ENCODE data around the gene PHKB. TPM values are rescaled to one million over a fixed set of nuclear protein-coding genes. Genes with fewer than 3 reads are reported as not detected.

Gene PHKB
- total RNA-seq, 1 donor from 2014 or later: 48.3 TPM

DNA sequence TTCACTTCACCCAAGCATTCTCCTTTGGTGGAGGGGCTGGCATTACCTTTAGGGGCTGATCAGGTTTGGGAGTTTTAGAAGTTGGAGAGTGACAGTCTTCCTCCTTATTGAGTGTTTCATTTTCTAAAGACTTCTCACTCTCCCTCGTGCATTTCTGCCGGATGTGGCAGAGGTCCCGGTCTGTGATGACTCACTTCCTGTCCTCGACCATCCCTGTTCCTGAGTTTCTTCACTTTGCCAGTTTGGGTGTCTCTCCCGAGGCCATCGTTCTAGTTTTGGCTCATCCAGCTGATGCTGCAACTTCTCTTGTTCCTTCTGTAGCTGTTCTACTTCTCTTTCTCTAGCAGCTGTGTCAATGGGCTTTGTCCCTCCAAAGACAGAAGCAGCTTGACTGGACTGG lies 104.3 kb downstream of the PHKB start:
- no peak for DNase-seq (ENCODE audit: low read depth, low spot score)

DNA sequence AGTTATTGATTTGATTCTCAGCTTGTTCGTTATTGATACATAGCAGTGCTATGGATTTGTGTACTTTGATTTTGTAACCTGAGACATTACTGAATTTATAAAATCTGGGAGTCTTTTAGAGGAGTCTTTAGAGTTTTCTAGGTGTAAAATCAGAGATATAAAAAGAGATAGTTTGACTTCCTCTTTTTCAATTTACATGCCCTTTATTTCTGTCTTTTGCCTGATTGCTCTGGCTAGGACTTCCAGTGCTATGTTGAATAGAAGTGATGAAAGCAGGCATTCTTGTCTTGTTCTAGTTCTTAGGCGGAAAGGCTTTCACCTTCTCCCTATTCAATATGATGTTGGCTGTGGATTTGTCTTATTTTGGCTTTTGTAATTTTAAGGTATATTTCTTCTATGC lies 106.2 kb downstream of the PHKB start:
- no peak for DNase-seq (ENCODE audit: low read depth, low spot score)

DNA sequence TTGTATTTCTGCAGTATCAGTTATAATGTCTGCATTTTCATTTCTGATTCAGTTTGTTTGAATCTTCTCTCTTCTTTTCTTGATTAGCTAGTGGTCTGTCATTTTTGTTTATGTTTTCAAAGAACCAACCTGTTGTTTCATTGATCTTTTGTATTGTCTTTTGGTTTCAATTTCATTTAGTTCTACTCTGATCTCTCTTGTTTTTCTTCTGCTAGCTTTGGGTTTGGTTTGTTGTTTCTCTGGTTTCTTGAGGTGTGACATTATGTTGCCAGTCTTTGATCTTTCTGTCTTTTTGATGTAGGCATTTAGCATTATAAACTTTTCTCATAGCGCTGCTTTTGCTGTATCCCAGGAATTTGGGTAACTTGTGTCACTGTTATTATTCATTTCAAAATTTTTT lies 107.2 kb downstream of the PHKB start:
- DNase-seq (ENCODE audit: low read depth, low spot score): no peak

DNA sequence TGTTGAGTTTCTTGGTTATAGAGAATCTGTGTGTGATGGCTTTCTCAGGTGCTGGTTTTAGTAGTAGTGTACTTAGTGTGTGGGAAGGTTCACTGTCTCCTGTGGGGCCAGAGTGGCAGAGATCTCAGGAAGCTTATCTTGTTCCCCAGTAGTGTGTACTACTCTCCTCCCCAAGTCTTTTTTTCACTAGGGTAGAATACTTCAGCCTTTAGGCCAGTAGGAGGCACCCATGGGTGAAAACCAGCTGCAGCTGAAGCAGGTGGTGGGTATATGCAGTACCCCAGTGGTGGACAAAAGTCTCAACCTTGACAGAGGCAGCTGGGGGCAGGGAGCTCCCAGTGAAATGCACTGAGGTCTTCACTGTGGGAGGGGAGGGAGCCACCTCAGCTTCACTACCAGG lies 109.9 kb downstream of the PHKB start:
- no peak for DNase-seq (ENCODE audit: low read depth, low spot score)

DNA sequence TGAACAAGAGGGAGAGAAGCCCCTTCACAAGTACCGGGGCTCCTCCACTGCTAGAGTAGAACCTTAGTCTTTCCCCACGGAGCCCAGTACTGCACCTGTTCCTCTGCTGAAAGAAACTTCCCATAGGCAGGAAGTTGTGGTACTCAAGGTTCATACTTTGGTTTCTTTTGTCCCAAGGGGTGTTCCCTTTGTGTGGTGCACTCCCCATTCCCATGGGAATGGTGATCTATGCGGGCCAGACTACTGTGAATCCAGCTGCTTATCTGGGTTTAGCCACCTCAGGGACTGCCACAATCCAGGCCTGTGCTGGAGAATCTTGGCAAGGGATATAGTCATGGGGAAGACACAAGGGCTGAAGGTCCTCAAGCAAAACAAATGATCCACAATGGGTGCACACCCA lies 110.6 kb downstream of the PHKB start:
- no peak for DNase-seq (ENCODE audit: low read depth, low spot score)

DNA sequence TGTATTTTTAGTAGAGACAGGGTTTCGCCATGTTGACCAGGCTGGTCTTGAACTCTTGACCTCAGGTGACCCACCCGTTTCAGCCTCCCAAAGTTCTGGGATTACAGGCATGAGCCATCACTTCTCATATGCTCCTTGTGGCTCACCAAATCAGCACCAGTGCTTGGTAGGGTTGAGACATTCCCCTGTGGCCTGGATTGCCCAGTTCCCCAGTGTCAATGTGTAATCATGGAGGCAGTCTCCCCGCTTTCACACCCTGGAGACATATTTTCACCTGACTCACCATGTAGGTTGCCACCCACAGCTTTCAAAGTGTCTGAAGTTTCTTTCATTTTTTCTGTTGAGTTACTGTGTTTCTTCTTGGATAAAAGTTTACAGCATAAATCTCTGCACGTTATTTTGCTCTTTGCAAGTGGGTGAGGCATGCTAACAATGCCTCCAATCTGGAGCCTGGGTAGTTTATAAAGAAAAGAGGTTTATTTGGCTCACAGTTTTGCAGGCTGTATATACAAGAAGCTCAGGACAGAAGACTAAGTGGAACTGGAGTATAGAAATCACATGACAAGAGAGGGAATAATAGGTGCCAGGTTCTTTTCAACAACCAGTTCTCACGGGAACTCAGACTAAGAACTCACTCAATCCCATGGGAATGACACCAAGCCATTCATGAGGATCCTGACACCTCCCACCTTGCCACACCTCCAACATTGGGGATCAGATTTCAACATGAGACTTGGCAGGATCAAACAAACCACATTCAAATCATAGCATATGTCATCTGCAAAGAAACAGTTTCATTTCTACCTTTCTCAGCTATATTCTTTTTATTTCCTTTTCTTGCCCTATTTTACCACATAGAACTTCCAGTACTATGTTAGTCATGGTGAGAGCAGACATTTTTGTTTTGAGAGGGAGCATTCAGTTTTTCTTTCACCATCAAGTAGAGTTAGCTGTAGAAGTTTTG lies 113.2 kb downstream of the PHKB start:
- DNase-seq (ENCODE audit: low read depth, low spot score): no peak

DNA sequence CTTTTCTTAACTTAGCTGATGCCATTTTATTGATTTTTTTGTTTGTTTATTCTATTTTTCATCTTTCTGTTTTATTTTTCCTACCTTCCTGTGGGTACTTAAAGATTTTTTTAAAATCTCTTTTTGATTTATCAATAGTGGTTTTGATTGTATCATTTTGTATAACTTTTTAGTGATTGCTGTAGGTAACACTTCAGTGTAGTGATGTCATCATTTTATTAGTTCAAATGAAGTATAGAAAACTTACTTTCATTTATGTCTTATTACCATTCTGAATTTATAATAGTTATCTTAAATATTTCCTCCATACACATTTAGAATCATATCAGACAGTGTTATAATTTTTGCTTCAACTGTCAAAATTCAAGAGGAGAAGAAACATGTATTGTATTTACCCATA lies 115.9 kb downstream of the PHKB start:
- DNase-seq (ENCODE audit: low read depth, low spot score): no peak

DNA sequence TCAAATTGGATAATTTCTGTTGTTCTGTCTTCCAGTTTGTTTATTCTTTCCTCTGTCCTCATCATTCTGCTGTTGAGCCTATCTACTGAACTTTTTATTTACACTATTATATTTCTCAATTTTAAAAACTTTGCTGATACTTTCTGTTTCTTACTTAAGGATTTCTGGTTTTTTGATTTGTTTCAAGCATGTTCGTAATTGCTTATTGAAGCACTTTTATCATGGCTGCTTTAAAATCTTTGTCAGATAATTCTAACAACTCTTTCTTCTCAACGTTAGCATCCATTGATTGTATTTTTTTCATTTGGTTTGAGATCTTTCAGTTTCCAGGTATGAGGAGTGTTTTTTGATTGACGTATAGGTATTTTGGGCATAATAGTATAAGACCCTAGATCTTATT lies 116.9 kb downstream of the PHKB start:
- DNase-seq (ENCODE audit: low read depth, low spot score): no peak

DNA sequence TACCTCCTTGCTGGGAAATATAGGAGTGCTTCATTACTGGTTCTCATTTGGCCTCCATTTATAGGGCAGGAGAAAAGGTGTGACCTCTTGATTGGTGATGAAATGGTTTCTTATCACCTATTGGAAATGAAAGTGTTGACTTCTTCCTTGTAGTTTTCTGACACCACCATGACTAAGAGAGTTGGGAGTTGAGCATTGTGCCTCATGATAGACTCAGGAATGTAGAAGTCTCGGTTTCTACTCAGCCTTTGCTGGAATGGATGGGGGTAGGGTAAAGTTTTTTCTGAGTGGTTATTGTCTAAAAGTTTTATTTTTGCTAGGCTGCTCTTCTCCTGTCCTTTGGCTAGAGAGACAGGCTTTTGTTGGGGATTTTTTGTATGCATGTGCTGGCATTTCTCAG lies 117.4 kb downstream of the PHKB start:
- no peak for DNase-seq (ENCODE audit: low read depth, low spot score)

DNA sequence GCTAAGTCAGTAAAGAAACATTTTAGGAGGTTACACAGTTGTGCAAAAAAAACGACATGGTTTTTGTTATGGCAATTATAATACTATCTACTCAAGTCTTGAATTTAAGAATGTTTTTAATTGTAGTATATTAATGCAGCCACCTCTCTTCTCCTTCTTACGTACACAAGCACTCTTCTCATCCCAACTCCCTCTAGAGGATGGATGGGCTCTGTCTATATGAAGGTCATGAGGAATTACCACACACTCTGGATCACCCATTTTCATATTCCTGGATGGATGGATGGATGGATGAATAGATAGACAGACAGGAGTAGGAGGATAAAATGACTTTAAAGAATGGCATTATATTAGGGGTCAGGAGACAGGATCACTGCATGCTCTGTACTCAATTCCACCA lies 120.0 kb downstream of the PHKB start:
- DNase-seq (ENCODE audit: low read depth, low spot score): no peak

DNA sequence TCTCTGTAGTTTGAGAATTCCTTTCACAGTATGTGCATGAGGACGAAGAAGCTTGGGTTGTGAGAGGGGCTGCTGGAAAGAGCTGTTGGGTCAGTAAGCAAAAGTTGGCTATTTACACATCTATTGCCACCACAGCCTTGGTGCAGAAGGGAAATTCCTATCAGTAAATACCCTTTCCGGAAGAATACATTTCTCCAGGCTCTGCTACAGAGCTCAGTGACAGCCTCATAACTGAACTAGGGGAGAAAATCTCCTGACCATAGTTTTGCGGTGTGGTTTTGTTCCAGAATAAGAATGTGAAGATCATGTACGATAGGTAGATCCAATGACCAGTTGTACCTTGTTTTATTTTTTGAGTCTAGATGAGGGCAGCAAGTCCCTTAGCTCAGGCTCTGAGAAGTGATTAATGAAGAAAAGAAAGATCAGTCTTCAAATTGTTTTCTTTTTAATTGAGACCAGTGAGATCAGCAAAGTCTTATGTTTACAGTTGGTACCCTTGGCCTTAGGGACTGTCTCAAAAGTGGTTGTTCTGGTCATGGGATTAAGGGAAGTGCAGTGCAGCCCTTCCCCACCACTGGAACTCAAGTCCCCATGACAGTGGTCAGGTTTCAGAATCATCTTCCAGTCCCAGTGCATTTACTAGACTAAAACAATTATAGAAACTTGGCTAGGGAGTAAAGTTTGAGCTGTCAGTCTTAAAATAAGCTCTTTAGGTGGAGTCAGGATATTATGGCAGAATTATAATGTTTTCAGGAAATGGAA lies 123.5 kb downstream of the PHKB start:
- no peak for DNase-seq (ENCODE audit: low read depth, low spot score)

DNA sequence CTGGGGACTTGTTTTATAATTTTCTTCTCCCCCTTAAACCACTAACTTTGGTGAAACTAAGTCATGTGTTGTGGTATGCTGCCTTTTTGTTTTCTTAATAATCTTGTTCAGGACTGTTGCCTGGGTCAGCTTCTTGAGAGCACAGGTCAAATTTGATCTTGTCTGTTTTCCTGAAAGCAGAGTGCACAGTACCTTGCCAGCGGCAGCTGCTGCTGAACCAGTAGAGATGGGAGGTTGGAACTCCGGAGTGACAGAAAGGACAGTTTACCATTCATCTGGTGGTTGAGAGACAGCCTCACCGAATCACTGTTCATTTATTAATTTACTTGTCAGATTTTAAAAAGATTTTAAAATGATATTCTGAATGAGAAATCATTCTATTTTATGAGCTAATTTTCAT lies 125.0 kb downstream of the PHKB start:
- DNase-seq (ENCODE audit: low read depth, low spot score): no peak

DNA sequence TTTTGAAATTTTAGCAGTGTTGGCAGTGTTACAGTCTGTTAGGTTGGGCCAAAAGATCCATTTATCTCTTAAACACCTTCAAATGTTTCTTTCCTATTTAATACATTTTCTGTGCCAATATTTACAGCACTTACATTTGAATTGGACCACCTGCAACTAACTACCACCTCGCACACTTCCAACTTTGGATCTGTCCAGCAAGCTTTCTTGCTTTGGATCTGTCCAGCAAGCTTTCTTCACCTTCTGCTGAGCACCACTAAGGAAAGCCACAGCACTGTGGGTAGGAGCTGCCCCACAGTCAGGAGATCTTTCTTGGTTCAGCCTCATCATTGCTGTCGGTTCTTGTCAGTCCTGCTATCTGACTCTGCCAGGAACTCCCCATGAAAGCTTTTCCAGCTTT lies 129.3 kb downstream of the PHKB start:
- no peak for DNase-seq (ENCODE audit: low read depth, low spot score)

DNA sequence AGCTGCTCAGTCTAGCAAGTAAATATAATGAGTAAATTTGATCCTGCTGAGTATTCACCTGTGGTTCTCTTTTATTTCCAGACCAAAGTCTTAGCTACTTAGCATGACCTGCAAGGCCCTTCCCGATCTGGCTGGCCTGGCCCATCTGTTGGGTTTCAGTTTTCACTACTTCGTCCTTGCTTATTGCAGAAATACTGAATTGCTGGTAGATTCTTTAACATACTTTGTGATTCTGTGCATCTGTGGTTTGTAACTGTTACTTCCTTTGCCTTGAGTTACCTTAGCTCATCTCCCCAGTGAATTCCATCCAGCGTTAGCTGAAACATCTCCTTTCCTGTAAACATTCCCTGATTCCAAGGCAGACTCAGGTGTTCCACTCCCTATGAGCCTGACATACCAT lies 131.1 kb downstream of the PHKB start:
- DNase-seq (ENCODE audit: low read depth, low spot score): no peak

DNA sequence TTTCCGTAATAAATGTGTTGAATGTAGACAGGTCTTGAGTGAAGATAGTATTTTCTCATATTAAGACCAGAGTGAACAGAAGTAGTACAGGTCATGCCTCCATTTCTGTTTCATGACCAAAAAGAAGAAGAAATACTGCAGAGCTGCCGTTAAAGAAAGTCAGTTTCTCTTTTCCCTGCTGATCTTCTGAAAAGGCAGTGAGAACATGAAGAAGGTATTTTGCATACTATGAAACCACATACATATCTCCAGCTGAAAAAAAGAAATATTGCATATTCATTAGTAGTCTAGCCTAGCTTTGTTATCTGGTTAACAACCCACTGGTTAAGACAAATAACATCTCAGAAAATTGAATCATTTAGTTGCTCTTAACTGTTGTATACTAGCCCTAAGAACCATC lies 138.4 kb downstream of the PHKB start:
- no peak for DNase-seq (ENCODE audit: low read depth, low spot score)

DNA sequence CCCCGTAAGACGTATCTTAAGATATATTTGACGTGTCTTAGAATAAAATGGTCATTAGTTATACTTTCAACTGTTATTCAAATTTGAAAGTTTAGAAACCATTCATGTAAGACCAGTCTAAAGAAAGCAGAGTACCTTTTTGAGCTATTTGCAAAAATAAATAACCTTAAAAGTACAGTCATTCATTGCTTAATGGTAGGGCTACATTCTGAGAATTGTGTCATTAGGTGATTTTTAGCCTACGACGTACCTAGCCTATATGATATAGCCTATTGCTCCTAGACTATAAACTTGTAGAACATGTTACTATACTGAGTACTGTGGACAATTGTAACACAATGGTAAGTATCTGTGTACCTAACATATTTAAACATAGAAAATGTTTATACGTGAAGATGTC lies 139.2 kb downstream of the PHKB start:
- DNase-seq (ENCODE audit: low read depth, low spot score): no peak

DNA sequence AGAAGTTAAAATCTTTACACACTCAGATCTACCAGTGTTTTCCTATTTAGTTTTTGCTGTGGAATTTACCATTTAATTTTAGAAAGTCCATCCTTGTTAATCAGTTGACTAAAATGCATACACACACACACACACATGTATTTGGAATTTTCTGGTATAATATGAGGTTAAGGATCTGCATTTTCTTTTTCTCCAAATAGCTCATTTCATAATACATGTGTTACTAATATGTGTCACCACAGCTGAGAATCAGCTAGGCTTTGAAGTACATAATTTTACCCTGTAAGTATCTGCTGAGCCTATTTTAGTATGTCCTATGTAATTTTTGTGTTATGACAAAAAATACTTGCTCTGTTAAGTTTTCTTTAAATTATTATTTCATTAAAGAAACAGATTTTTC lies 143.2 kb downstream of the PHKB start:
- no peak for DNase-seq (ENCODE audit: low read depth, low spot score)

DNA sequence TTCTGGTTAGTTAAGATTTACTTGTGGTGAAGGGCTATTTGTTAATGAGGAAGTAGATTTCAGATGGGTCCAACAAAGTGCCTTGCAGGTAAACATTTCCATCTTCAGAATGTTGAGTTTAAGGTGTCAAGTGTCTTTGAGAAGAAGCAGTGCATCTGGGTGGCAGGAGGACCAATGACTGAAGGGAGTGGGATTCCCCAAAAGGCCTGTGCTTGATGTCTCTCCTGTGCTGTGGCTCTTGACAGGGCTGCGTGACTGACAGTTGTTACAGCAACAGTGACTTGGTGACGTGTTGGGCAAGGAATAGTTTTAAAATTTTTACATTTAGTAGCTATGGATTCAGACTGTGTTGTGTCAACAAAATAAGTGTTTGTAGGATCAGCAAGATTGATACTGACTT lies 149.9 kb downstream of the PHKB start:
- no peak for DNase-seq (ENCODE audit: low read depth, low spot score)

DNA sequence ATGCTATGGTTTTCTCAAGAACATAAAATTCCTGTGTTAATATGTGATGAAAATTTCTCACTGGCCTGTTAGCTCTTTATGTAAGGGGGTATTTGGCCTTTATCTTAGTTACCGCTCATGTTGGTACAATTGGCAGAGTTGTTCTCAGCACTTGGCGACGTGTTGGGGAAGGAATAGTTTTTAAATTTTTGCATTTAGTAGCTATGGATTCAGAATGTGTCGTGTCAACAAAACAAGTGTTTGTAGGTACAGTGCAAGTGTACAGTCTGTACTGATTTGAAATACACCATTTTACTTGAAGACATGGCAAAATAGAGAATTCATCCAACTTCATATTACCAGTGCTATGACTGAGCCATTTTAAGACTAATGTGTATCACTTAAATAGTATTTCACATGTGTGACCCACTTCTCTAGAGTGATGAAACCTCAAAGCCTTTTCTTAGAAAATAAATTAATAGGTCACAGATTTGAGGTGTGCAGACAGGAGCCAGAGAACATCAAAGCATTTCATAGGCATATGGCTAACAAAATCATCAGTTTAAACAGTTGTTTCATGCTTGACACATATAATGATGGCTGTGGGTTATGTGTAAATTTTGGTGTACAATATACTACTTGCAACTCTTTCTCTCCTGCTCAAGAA lies 150.8 kb downstream of the PHKB start:
- no peak for DNase-seq (ENCODE audit: low read depth, low spot score)

DNA sequence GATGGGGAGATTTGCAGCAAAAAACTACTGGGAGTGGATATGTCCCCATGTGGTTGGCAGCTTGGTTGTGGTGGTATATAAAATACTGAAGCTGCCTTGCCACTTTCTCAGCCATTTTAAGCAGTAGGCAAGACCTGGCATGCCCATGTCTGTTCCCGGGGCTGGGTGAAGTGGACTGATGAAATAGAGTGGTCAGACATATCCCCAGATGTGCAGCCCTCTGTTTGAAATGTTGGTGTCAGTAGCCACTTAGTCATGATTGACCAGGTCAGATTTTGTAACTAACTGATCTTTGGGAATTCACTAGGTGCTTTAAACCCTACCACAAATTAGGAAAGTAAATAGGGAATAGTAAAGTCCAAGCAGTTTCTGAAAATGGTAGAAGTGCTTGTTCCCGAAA lies 151.6 kb downstream of the PHKB start:
- DNase-seq (ENCODE audit: low read depth, low spot score): no peak

DNA sequence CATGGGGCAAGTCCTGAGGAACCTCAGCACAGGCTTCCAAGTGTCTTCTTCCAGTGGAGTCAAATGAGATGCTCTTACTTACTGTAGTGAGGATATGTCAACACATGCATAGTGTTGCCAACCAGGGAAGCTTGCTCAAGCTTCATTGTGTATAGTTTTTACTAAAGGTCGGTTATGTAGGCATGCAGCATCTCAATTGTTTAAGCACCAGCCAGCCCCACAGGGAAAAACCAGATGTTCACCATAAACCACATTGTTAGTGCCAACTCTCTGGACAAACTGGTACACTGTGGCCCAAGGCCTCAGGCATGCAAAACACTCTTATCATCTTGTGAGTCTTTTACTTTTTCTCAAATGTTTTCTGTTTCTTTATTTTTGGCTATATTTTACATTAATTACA lies 152.1 kb downstream of the PHKB start:
- no peak for DNase-seq (ENCODE audit: low read depth, low spot score)

DNA sequence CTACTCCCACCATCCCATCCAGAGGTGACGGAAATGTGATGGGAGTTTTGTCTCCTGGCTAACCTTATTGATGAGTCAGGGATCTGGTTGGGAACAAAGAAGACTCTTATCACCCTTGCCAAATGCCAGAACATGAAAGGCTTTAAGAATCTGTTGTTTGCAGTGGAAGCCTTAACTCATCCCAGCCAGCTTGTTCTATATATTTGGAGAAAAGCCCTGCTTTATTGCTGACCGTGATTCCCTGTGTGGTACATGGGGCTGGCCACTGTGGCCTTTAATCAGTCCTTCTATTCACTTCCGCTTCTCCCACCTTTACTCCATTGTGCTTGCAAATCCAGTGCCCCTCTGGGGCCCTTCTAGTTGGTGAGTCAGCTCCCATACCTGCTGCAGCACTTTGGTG lies 156.6 kb downstream of the PHKB start:
- DNase-seq (ENCODE audit: low read depth, low spot score): no peak

Measured in pulmonary artery endothelial cell (primary cell).